CD14-positive monocyte (primary cell): ENCODE measurements around the gene CCND1. TPM values are rescaled to one million over a fixed set of nuclear protein-coding genes. Genes with fewer than 3 reads are reported as not detected.

Experiments
- DNase-seq, 3 donors: peaks; one replicate each; pipeline ENCODE4 v3.0.0-alpha.2; 2011 to 2022
- H2AFZ ChIP-seq: 2 replicates; pipeline ENCODE4 v1.6.0; 2012; ENCODE audit warnings: mild to moderate bottlenecking, low read depth, low read length, inconsistent platforms; ENCODE audit not compliant: insufficient read depth, poor library complexity, severe bottlenecking
- H3K27ac ChIP-seq, 2 donors: 1 replicate in 1 of 2; 2 replicates in 1 of 2; pipeline ENCODE4 v1.5.1; 2012 to 2013; ENCODE audit warnings: low read length in 2 of 2, control low read depth in 1 of 2, inconsistent platforms in 1 of 2, low read depth in 1 of 2, mild to moderate bottlenecking in 1 of 2
- H3K27me3 ChIP-seq, 2 donors: one replicate each; pipeline versions ENCODE4 v1.6.0 to v1.6.1; 2011 to 2013; ENCODE audit warnings: low read length in 2 of 2; ENCODE audit not compliant: control insufficient read depth in 2 of 2, insufficient read depth in 2 of 2
- H3K36me3 ChIP-seq, 2 donors: replicated peaks in 1 of 2; 1 replicate in 1 of 2; 2 replicates in 1 of 2; pipeline versions ENCODE4 v1.5.1 to v1.6.1; 2012 to 2013; ENCODE audit warnings: low read length in 2 of 2, control low read depth in 1 of 2, inconsistent platforms in 1 of 2, mild to moderate bottlenecking in 1 of 2; ENCODE audit not compliant: insufficient read depth in 2 of 2, control insufficient read depth in 1 of 2
- H3K4me1 ChIP-seq, 2 donors: 1 replicate in 1 of 2; 2 replicates in 1 of 2; pipeline versions ENCODE4 v1.5.1 to v1.6.1; 2012 to 2013; ENCODE audit warnings: low read length in 2 of 2, control low read depth in 1 of 2, inconsistent platforms in 1 of 2, mild to moderate bottlenecking in 1 of 2, moderate library complexity in 1 of 2; ENCODE audit not compliant: insufficient read depth in 2 of 2, control insufficient read depth in 1 of 2
- H3K4me2 ChIP-seq: replicated peaks from 2 replicates; pipeline ENCODE3; 2012; ENCODE audit warnings: low read length, moderate library complexity, mild to moderate bottlenecking; ENCODE audit not compliant: poor library complexity, severe bottlenecking; ENCODE audit errors: extremely low read depth
- H3K4me3 ChIP-seq, 3 experiments: fragments of 200-600 bp in 1 of 3; sonication (generic) in 1 of 3; replicated peaks in 1 of 3; 1 replicate in 2 of 3; 2 replicates in 1 of 3; pipeline ENCODE4 v1.5.1; 2011 to 2013; ENCODE audit warnings: low read length in 3 of 3, mild to moderate bottlenecking in 3 of 3, control low read depth in 2 of 3, low read depth in 2 of 3, inconsistent platforms in 1 of 3, moderate library complexity in 1 of 3
- H3K79me2 ChIP-seq: 2 replicates; pipeline ENCODE4 v1.6.0; 2012; ENCODE audit warnings: mild to moderate bottlenecking, control low read depth, inconsistent platforms, low read length, moderate library complexity; ENCODE audit not compliant: insufficient read depth
- H3K9ac ChIP-seq: 2 replicates; pipeline ENCODE4 v1.6.0; 2017; ENCODE audit warnings: low read length, mild to moderate bottlenecking; ENCODE audit not compliant: insufficient read depth, poor library complexity, severe bottlenecking
- H3K9me3 ChIP-seq, 2 donors: replicated peaks in 1 of 2; 1 replicate in 1 of 2; 2 replicates in 1 of 2; pipeline versions ENCODE4 v1.5.1 to v1.6.1; 2012 to 2013; ENCODE audit warnings: low read length in 2 of 2, control low read depth in 1 of 2; ENCODE audit not compliant: control insufficient read depth in 1 of 2, insufficient read depth in 1 of 2
- H4K20me1 ChIP-seq: 2 replicates; pipeline ENCODE4 v1.6.0; 2012; ENCODE audit warnings: mild to moderate bottlenecking, low read length, control low read depth, moderate library complexity; ENCODE audit not compliant: insufficient read depth
- H3K27ac Mint-ChIP-seq, 7 donors: one replicate each; pipeline ENCODE4 v1.8.0; 2020; ENCODE audit warnings: mild to moderate bottlenecking in 7 of 7, mixed read lengths in 7 of 7, moderate library complexity in 6 of 7, inconsistent platforms in 2 of 7
- H3K27me3 Mint-ChIP-seq, 3 donors: one replicate each; pipeline ENCODE4 v1.8.0; 2021 to 2022; ENCODE audit warnings: low read depth in 3 of 3, mild to moderate bottlenecking in 3 of 3, mixed read lengths in 3 of 3, moderate library complexity in 3 of 3, inconsistent platforms in 1 of 3
- H3K36me3 Mint-ChIP-seq, 2 donors: one replicate each; pipeline ENCODE4 v1.8.0; 2020; ENCODE audit warnings: mixed read lengths in 2 of 2, inconsistent platforms in 1 of 2, mild to moderate bottlenecking in 1 of 2
- H3K4me1 Mint-ChIP-seq: one replicate; pipeline ENCODE4 v1.8.0; 2020; ENCODE audit warnings: mild to moderate bottlenecking, mixed read lengths
- H3K4me3 Mint-ChIP-seq, 2 donors: one replicate each; pipeline ENCODE4 v1.8.0; 2020; ENCODE audit warnings: mild to moderate bottlenecking in 2 of 2, mixed read lengths in 2 of 2, moderate library complexity in 1 of 2
- H3K9me3 Mint-ChIP-seq, 7 donors: one replicate each; pipeline ENCODE4 v1.8.0; 2020 to 2022; ENCODE audit warnings: mixed read lengths in 7 of 7, mild to moderate bottlenecking in 6 of 7, moderate library complexity in 6 of 7, inconsistent platforms in 2 of 7
- CTCF ChIP-seq: fragments of 200-600 bp; IDR thresholded peaks from one replicate; pipeline ENCODE4 v1.8.0; 2022; ENCODE audit warnings: antibody characterized with exemption, mild to moderate bottlenecking
- WGBS: methylation state at CpG from one replicate; pipeline ENCODE4 v1.1.5; 2013; ENCODE audit warnings: missing lambda C conversion rate; ENCODE audit not compliant: insufficient coverage; 5-methylcytosine and 5-hydroxymethylcytosine counted together
- intact Hi-C, 2 donors: fragments of 100-400 bp; cut with micrococcal nuclease; formaldehyde crosslinking; loops; one replicate each; pipeline versions ENCODE4 v1.15.0 to v1.15.1; 2023
- polyA plus RNA-seq, 3 donors: library from polyadenylated mRNA; depleted of rRNA in 1 of 3; unstranded in 2 of 3; stranded (reverse) in 1 of 3; fragments of 300-500 nt in 2 of 3; fragments of >200 nt in 1 of 3; fragmentation: Illumina TruSeq in 2 of 3; gene quantifications; 1 replicate in 2 of 3; 2 replicates in 1 of 3; pipeline ENCODE4 v1.2.3, GENCODE V29; 2012 to 2021

Gene CCND1
- polyA plus RNA-seq, 3 donors = 0.01 TPM; not detected in 2

DNA sequence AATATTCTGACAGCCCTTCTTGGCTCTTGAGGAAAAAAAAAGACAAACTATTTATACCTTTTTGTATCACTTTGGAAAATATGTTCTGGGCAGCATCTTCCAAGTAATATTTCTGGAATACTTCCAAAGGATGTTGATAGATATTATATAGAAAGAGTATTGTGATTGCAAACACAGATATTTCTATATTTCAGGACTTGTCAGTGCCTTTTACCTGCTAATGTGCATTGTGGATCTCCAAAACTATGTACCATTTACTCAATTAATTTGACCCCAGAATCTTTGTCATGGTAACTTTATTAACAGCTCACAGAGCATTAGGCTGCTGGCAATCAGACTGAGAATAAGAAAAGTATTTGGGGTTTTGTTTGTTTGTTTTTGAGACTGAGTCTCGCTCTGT, 16.7 kb upstream of the CCND1 start:
- peaks cover 4 to 13% (median 5%) of the 10 kb centered on the region in 7 donors for H3K9me3 Mint-ChIP-seq
- no peaks in the 10 kb centered on the region for H3K36me3 Mint-ChIP-seq
- H3K4me1 Mint-ChIP-seq = no peaks in the 10 kb centered on the region
- peaks cover 5 to 14% (median 13%) of the 10 kb centered on the region in 3 donors for H3K27me3 Mint-ChIP-seq
- Histone ChIP-seq H2AFZ (no peak overlapping the region), H3K27ac (no peak overlapping the region), H3K4me3 (no peak overlapping the region), H3K4me1 (no peaks in the 10 kb centered on the region), H3K4me2 (no peak overlapping the region), H3K9ac (no peak overlapping the region), H3K79me2 (no peaks in the 10 kb centered on the region), H3K9me3 (peaks cover 4 to 7% of the 10 kb centered on the region in 2 donors), H4K20me1 (no peaks in the 10 kb centered on the region), H3K27me3 (no peaks in the 10 kb centered on the region), H3K36me3 (no peaks in the 10 kb centered on the region)
- intact Hi-C loops = no loop called here
- H3K4me3 Mint-ChIP-seq = no peak overlapping the region
- 89% methylated on average over 1 of the region's 1 CpG for WGBS
- DNase-seq = no peak
- H3K27ac Mint-ChIP-seq = no peak overlapping the region
- no peak for TF ChIP-seq CTCF

DNA sequence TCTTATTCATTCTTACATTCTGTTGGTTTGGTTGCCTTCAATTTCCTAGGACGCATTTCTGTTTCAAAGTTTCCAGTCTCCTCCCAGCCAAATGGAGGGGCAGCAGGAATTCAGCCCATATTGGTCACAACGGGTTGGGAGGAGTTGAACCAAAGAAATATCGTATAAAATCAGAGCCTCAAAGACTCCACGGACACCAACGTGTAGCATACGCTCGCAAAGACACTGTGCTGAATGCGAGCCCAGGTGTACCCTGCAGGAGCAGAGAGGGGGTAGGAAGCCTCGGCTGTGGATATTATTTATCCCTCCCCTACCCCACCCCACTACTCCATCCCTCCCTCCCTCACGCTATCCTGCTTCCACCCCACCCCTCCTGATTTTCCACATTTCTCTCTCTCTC, 15.5 kb upstream of the CCND1 start:
- Histone ChIP-seq H4K20me1 (no peaks in the 10 kb centered on the region), H3K4me2 (no peak overlapping the region), H2AFZ (no peak overlapping the region), H3K79me2 (no peaks in the 10 kb centered on the region), H3K4me1 (no peaks in the 10 kb centered on the region), H3K9me3 (peaks cover 15 to 19% of the 10 kb centered on the region in 2 donors), H3K4me3 (no peak overlapping the region), H3K27me3 (peaks cover 0 to 1% of the 10 kb centered on the region in 2 donors), H3K9ac (no peak overlapping the region), H3K36me3 (no peaks in the 10 kb centered on the region), H3K27ac (no peak overlapping the region)
- Mint-ChIP-seq H3K9me3 (peaks cover 10 to 25% (median 16%) of the 10 kb centered on the region in 7 donors), H3K4me1 (no peaks in the 10 kb centered on the region), H3K27me3 (peaks cover 5 to 15% (median 12%) of the 10 kb centered on the region in 3 donors), H3K36me3 (no peaks in the 10 kb centered on the region), H3K27ac (no peak overlapping the region), H3K4me3 (no peak overlapping the region)
- no peak for TF ChIP-seq CTCF
- intact Hi-C loops = no loop called here
- no peak for DNase-seq
- 90% methylated on average over 5 of the region's 10 CpGs for WGBS
